Measurements from ENCODE around the gene CNTRL. TPM values are rescaled to one million over a fixed set of nuclear protein-coding genes. Genes with fewer than 3 reads are reported as not detected.

CNTRL gene
- total and polyA plus RNA-seq, 2 of the 8 experiments (the other 6 are each of a cell fraction or from before 2014, with no cell fraction given): 5.1 to 13.9 TPM

DNA sequence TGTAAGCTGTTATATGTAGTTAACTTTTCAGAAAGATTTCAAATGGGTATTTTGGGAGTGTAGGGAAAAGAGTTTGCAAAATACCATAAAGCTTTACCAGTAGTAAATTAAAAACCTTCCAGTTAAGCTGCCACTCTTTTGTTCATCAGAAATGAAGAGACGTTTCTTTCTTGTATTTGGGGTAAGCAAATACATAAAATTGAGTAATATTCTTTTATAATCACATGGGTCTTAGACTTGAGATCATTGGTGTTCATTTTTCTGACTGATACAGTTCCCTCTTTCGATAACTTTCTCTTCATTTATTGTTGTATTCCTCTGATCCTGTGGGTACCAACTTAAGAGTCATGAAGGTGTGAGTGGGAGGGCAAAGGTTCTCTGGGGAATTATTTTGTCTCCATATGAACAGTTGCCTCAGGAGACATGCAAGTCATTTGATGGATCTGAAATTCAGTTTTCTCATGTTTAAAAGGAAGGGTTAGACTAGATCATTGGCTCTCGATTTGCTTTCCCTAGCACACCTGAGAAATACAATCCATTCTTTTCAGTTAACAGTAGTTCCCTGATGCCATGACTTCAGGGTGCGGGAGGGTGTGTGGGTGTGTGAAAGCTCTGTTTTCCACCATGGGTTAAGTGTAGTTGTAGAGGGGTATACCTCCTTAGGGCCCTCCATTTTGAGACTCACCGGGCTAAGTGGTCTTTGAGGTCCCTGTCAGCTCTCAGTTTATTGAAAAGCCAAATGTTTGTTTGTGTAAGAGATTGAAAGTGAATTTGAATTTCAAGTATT is 47.7 kb downstream of the CNTRL start:
- no peaks in the 10 kb centered on the region for H4K20me1 ChIP-seq (replicated peaks in 1 of 2; ENCODE audit: control insufficient read depth in 1 of 2, insufficient read depth in 2 of 2, low read length in 2 of 2)
- no peak overlapping the region for H4K91ac ChIP-seq (replicated peaks; ENCODE audit: insufficient read length, low read length)
- ChIA-PET CTCF (ENCODE audit: partially characterized antibody) (interaction anchor here (0.8 to 3.3 kb wide), 6 partner anchors 11 to 254 kb away, joined by 3 to 9 read pairs (median 3); no protein-coding TSS in a partner anchor), POLR2A (ENCODE audit: partially characterized antibody) (interaction anchor here (0.9 to 1.4 kb wide), 2 partner anchors 10 to 16 kb away, joined by 3 to 5 read pairs; no protein-coding TSS in a partner anchor)
- H4K5ac ChIP-seq (ENCODE audit: insufficient read length, low read depth, low read length): no peak overlapping the region
- H3K14ac ChIP-seq (ENCODE audit: insufficient read length): no peak overlapping the region
- H3K79me1 ChIP-seq (ENCODE audit: low read depth, low read length): no peaks in the 10 kb centered on the region
- no peak overlapping the region for H2BK20ac ChIP-seq (ENCODE audit: low read length)
- peak overlapping the region; percentile 28 to 65; a peak in 3 of 4 replicates for H3K4me2 ChIP-seq (ENCODE audit: insufficient read depth in 1 of 2, low read depth in 2 of 2, low read length in 2 of 2)
- no peak overlapping the region for H2AFZ ChIP-seq (ENCODE audit: low read length)
- no peaks in the 10 kb centered on the region for H3K9me3 ChIP-seq (ENCODE audit: insufficient read depth in 2 of 2, low read depth in 1 of 2, low read length in 1 of 2)
- H3K27ac ChIP-seq (ENCODE audit: low read depth, low read length): no peak overlapping the region
- no peak overlapping the region for H2BK12ac ChIP-seq (ENCODE audit: low read depth, low read length)
- no peak overlapping the region for H3K56ac ChIP-seq (replicated peaks; ENCODE audit: insufficient read length, low read depth, low read length)
- no peak overlapping the region; a peak in 1 of 7 replicates for H3K9ac ChIP-seq (replicated peaks in 1 of 4; ENCODE audit: extremely low read depth in 1 of 4, low read depth in 3 of 4, low read length in 3 of 4)
- FAIRE-seq: no peak
- H3K4me1 ChIP-seq (replicated peaks in 1 of 4; ENCODE audit: control insufficient read depth in 3 of 4, insufficient read depth in 4 of 4, low read length in 3 of 4): 0 out of 7 replicates have a peak, but pooled peaks cover 0 to 3% (median 0%) of the 10 kb centered on the region in 4 experiments
- H4K8ac ChIP-seq (ENCODE audit: extremely low read depth, insufficient read depth, low read length): no peak overlapping the region
- no peak overlapping the region for H3K4ac ChIP-seq (replicated peaks; ENCODE audit: insufficient read length, low read depth, low read length)
- no peaks in the 10 kb centered on the region for H3K23me2 ChIP-seq (ENCODE audit: low read depth, low read length)
- H2BK5ac ChIP-seq (ENCODE audit: low read depth, low read length): no peak overlapping the region
- no peak for TF ChIP-seq SP4 (IDR thresholded peaks at IDR 0.05; ENCODE audit: low read length)
- peak; percentile 80 for TF ChIP-seq YY1 (IDR thresholded peaks at IDR 0.05; ENCODE audit: low read depth, low read length)
- no peak overlapping the region for H2BK120ac ChIP-seq (replicated peaks; ENCODE audit: low read depth, low read length)
- H3K79me2 ChIP-seq (ENCODE audit: control insufficient read depth in 1 of 2, insufficient read depth in 2 of 2, low read length in 2 of 2): no peaks in the 10 kb centered on the region
- peak overlapping the region in 1 of 4 experiments; percentile 60; a peak in 2 of 8 replicates for H3K4me3 ChIP-seq (ENCODE audit: extremely low read depth in 1 of 4, insufficient read depth in 2 of 4, low read depth in 3 of 4, low read length in 4 of 4)
- no peak overlapping the region for H3K23ac ChIP-seq (ENCODE audit: insufficient read length)
- H3K36me3 ChIP-seq (ENCODE audit: control insufficient read depth in 2 of 4, insufficient read depth in 4 of 4, low read length in 3 of 4): no peaks in the 10 kb centered on the region
- no peak overlapping the region for H2BK15ac ChIP-seq (ENCODE audit: low read length)
- no peaks in the 10 kb centered on the region for H3K27me3 ChIP-seq (replicated peaks in 1 of 4; ENCODE audit: control insufficient read depth in 3 of 4, extremely low read depth in 1 of 4, insufficient read depth in 3 of 4, low read length in 3 of 4)
- no peak overlapping the region for H2AK5ac ChIP-seq (ENCODE audit: low read depth, low read length)
- no peak for DNase-seq (ENCODE audit: low read depth in 1 of 2, low spot score in 2 of 2)
- no peak overlapping the region for H3K18ac ChIP-seq (ENCODE audit: extremely low read depth, low read length)
- 86% methylated on average over 5 of the region's 5 CpGs; no CpG with 5 or more reads in 1 of the 2 experiments for WGBS, 2 experiments (ENCODE audit: extremely low coverage in 1 of 2, insufficient coverage in 1 of 2, insufficient read length in 1 of 2, insufficient replicate concordance in 2 of 2, low coverage in 1 of 2, low lambda C conversion rate in 2 of 2, missing lambda C conversion rate in 1 of 2)
